HepG2 (cell line): ENCODE measurements around the gene UBE2O. TPM values are rescaled to one million over a fixed set of nuclear protein-coding genes. Genes with fewer than 3 reads are reported as not detected.
A peak's percentile ranks its signal among the peaks of the same experiment; 100 is the strongest.

Source experiments
- CEBPB ChIP-seq: IDR thresholded peaks from 2 replicates; pipeline ENCODE4 v1.6.1; 2011; ENCODE audit warnings: low read depth, low read length, improper control_type of control experiment, borderline replicate concordance
- CREBL2 ChIP-seq: sonication (generic); formaldehyde crosslinking; IDR thresholded peaks from 2 replicates; pipeline ENCODE4 v1.8.1; 2023; ENCODE audit warnings: missing genetic modification reagents, mild to moderate bottlenecking, borderline replicate concordance
- DDIT3 ChIP-seq: sonication (generic); formaldehyde crosslinking; IDR thresholded peaks from 2 replicates; pipeline ENCODE4 v1.4.0; 2020; ENCODE audit warnings: mild to moderate bottlenecking, missing genetic modification reagents
- FOXA1 ChIP-seq, 2 experiments: fragments of 450-650 bp in 1 of 2; sonication (generic) in 1 of 2; formaldehyde crosslinking in 1 of 2; IDR thresholded peaks; 2 replicates each; pipeline versions ENCODE4 v1.4.0 to v1.6.1; 2016 to 2020; ENCODE audit warnings: missing genetic modification reagents in 1 of 2
- FOXP1 ChIP-seq, 2 experiments: fragments of 450-650 bp in 1 of 2; IDR thresholded peaks; 2 replicates each; pipeline ENCODE4 v1.6.1; 2017 to 2018; ENCODE audit warnings: antibody characterized with exemption in 1 of 2
- HNF4A ChIP-seq: sonication (generic); formaldehyde crosslinking; IDR thresholded peaks from 2 replicates; pipeline ENCODE4 v1.4.0; 2020; ENCODE audit warnings: missing genetic modification reagents
- KDM5A ChIP-seq: fragments of 200-600 bp; sonication (generic); IDR thresholded peaks from 2 replicates; pipeline ENCODE4 v1.7.0; 2018; ENCODE audit warnings: antibody characterized with exemption, mild to moderate bottlenecking, low read length, borderline replicate concordance
- KLF16 ChIP-seq, 2 experiments: sonication (generic) in 1 of 2; formaldehyde crosslinking in 1 of 2; IDR thresholded peaks; 2 replicates each; pipeline versions ENCODE4 v1.6.1 to v1.8.0; 2016 to 2023; ENCODE audit warnings: missing genetic modification reagents in 2 of 2, missing compliant biosample characterization in 1 of 2
- MXD4 ChIP-seq: IDR thresholded peaks from 2 replicates; pipeline ENCODE4 v1.6.1; 2016; ENCODE audit warnings: mild to moderate bottlenecking, missing biosample characterization, missing genetic modification reagents
- NFYB ChIP-seq: sonication (generic); formaldehyde crosslinking; IDR thresholded peaks from 2 replicates; pipeline ENCODE4 v1.4.0; 2020; ENCODE audit warnings: missing genetic modification reagents
- POLR2G ChIP-seq: fragments of 200-400 bp; formaldehyde crosslinking; IDR thresholded peaks from 2 replicates; pipeline ENCODE4 v1.6.1; 2018; ENCODE audit warnings: mild to moderate bottlenecking, low read depth, low read length, moderate library complexity
- PREB ChIP-seq: sonication (generic); formaldehyde crosslinking; IDR thresholded peaks from 2 replicates; pipeline ENCODE4 v1.4.0; 2020; ENCODE audit warnings: missing genetic modification reagents
- RFXAP ChIP-seq: sonication (generic); formaldehyde crosslinking; IDR thresholded peaks from 2 replicates; pipeline ENCODE4 v1.4.0; 2020; ENCODE audit warnings: missing genetic modification reagents, borderline replicate concordance
- SNAPC4 ChIP-seq: sonication (generic); formaldehyde crosslinking; IDR thresholded peaks from 2 replicates; pipeline ENCODE4 v1.4.0; 2020; ENCODE audit warnings: mild to moderate bottlenecking, missing genetic modification reagents
- SNRNP70 ChIP-seq: fragments of 200-400 bp; formaldehyde crosslinking; IDR thresholded peaks from 2 replicates; pipeline ENCODE4 v1.6.1; 2017; ENCODE audit warnings: mild to moderate bottlenecking, low read depth, low read length, moderate library complexity
- SOX5 ChIP-seq: IDR thresholded peaks from 2 replicates; pipeline ENCODE4 v1.6.1; 2016; ENCODE audit warnings: borderline replicate concordance
- SOX6 ChIP-seq, 2 experiments: fragments of 450-650 bp in 1 of 2; sonication (generic) in 1 of 2; formaldehyde crosslinking in 1 of 2; IDR thresholded peaks; 2 replicates each; pipeline versions ENCODE4 v1.4.0 to v1.6.1; 2017 to 2020; ENCODE audit warnings: antibody characterized with exemption in 1 of 2, mild to moderate bottlenecking in 1 of 2, missing genetic modification reagents in 1 of 2
- TOE1 ChIP-seq: sonication (generic); formaldehyde crosslinking; IDR thresholded peaks from 2 replicates; pipeline ENCODE4 v1.4.0; 2020; ENCODE audit warnings: mild to moderate bottlenecking, missing genetic modification reagents
- ZNF138 ChIP-seq: sonication (generic); formaldehyde crosslinking; IDR thresholded peaks from 2 replicates; pipeline ENCODE4 v1.5.0; 2020; ENCODE audit warnings: mild to moderate bottlenecking, low read depth, missing genetic modification reagents
- ZNF510 ChIP-seq: sonication (generic); formaldehyde crosslinking; IDR thresholded peaks from 2 replicates; pipeline ENCODE4 v1.4.0; 2020; ENCODE audit warnings: low read depth, mild to moderate bottlenecking, missing genetic modification reagents
- ZNF704 ChIP-seq: sonication (generic); formaldehyde crosslinking; IDR thresholded peaks from 2 replicates; pipeline ENCODE4 v1.8.1; 2023; ENCODE audit warnings: mild to moderate bottlenecking, inconsistent platforms, moderate library complexity, missing genetic modification reagents, borderline replicate concordance
- polyA plus RNA-seq, 8 experiments: library from polyadenylated mRNA; depleted of rRNA in 3 of 8; stranded (reverse) in 7 of 8; unstranded in 1 of 8; fragments of >200 nt; fragmentation: Illumina TruSeq in 4 of 8; extraction: Trizol in 4 of 8; gene quantifications; 2 replicates each; pipeline versions ENCODE4 v1.2.1 to v1.2.3, GENCODE V29; 2011 to 2016; ENCODE audit warnings: low read depth in 4 of 8, missing spikeins in 1 of 8, mixed read lengths in 1 of 8; ENCODE audit not compliant: insufficient read depth in 1 of 8
- total RNA-seq, 5 experiments: library from RNA; depleted of rRNA; stranded (reverse); fragments of >200 nt; fragmentation: Illumina TruSeq; extraction: Trizol; gene quantifications; 2 replicates each; pipeline ENCODE4 v1.2.3, GENCODE V29; 2016; ENCODE audit warnings: low read depth in 1 of 5

The UBE2O gene
- total and polyA plus RNA-seq, 2 of the 13 experiments (the other 11 are each of a cell fraction or from before 2014, with no cell fraction given) = 21.5 to 23.5 TPM

GRCh38 chr17:76382803-76383545 lies 70.0 kb downstream of the UBE2O start (continued):
- no peak for TF ChIP-seq SOX6 (IDR thresholded peaks at IDR 0.05)
- TF ChIP-seq SOX6 (CRISPR knock-in tag; IDR thresholded peaks at IDR 0.05) = no peak; the same call in 1 of the 2 replicates
- no peak; the same call in 1 of the 2 replicates for TF ChIP-seq KDM5A
- no peak for TF ChIP-seq NFYB (CRISPR knock-in tag)
- no peak for TF ChIP-seq DDIT3 (CRISPR knock-in tag)
- TF ChIP-seq CEBPB = no peak
- 0 out of 2 replicates have a peak, but pooled peaks have one; percentile 25 for TF ChIP-seq CREBL2 (CRISPR knock-in tag)
- TF ChIP-seq PREB = no peak
- TF ChIP-seq SNAPC4 = no peak
- TF ChIP-seq RFXAP (CRISPR knock-in tag) = peak; percentile 10; the same call in 1 of the 2 replicates
- TF ChIP-seq ZNF704 (CRISPR knock-in tag) = no peak
- TF ChIP-seq ZNF510 (CRISPR knock-in tag) = no peak
- TF ChIP-seq KLF16 (CRISPR knock-in tag; IDR thresholded peaks at IDR 0.05) = peak in 1 of 2 experiments; percentile 62; a peak in 2 of 4 replicates
- TF ChIP-seq FOXA1 (IDR thresholded peaks at IDR 0.05) = no peak
- no peak for TF ChIP-seq FOXA1 (CRISPR knock-in tag; IDR thresholded peaks at IDR 0.05)
- TF ChIP-seq FOXP1 (IDR thresholded peaks at IDR 0.05) = no peak
- TF ChIP-seq FOXP1 (CRISPR knock-in tag; IDR thresholded peaks at IDR 0.05) = no peak
- peak; percentile 32 for TF ChIP-seq HNF4A (CRISPR knock-in tag)
- peak; percentile 75 for TF ChIP-seq SOX5 (CRISPR knock-in tag)
- TF ChIP-seq TOE1 = no peak
- no peak; the same call in 1 of the 2 replicates for TF ChIP-seq MXD4 (CRISPR knock-in tag)
- peak; percentile 87 for TF ChIP-seq POLR2G
- 0 out of 2 replicates have a peak, but pooled peaks have one; percentile 26 for TF ChIP-seq ZNF138
- TF ChIP-seq SNRNP70 = no peak
